PFSK-1 (cell line): ENCODE data around the gene SERTM1.

ENCODE experiments used
- POLR2AphosphoS5 ChIP-seq: IDR thresholded peaks from 2 replicates; pipeline ENCODE4 v1.6.1; 2012; ENCODE audit warnings: low read depth, mild to moderate bottlenecking, control low read depth, low read length, moderate library complexity
- SIN3A ChIP-seq: IDR thresholded peaks from 2 replicates; pipeline ENCODE4 v1.6.1; 2012; ENCODE audit warnings: mild to moderate bottlenecking, low read length, moderate library complexity, borderline replicate concordance; ENCODE audit not compliant: insufficient read depth
- TF ChIP-seq, protein P1 (sequence below), 2 experiments: IDR thresholded peaks; 2 replicates each; pipeline versions ENCODE4 v1.6.1 to v1.8.0; 2011 to 2012; ENCODE audit warnings: low read depth in 2 of 2, low read length in 2 of 2, control low read depth in 1 of 2, inconsistent platforms in 1 of 2, mild to moderate bottlenecking in 1 of 2, moderate library complexity in 1 of 2; ENCODE audit not compliant: insufficient read depth in 1 of 2

DNA sequence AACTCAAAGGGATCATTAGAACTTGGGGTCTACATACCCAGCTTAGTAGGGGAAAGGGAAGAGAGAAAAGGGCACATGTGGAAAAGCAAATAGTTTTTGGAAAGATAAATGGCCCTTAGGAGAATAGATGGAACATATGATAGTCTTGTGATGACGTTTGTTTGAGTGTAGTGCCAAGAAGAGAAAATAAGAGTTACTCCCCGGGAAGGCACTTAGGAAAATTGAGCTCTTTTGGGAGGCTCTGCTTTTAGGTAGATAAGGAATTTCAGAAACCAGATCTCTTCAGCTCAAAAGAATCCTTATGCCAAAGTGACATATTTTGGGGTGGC is 44.8 kb upstream of the SERTM1 start:
- TF ChIP-seq POLR2AphosphoS5 (no peak), SIN3A (no peak)
- TF ChIP-seq, protein P1, sequence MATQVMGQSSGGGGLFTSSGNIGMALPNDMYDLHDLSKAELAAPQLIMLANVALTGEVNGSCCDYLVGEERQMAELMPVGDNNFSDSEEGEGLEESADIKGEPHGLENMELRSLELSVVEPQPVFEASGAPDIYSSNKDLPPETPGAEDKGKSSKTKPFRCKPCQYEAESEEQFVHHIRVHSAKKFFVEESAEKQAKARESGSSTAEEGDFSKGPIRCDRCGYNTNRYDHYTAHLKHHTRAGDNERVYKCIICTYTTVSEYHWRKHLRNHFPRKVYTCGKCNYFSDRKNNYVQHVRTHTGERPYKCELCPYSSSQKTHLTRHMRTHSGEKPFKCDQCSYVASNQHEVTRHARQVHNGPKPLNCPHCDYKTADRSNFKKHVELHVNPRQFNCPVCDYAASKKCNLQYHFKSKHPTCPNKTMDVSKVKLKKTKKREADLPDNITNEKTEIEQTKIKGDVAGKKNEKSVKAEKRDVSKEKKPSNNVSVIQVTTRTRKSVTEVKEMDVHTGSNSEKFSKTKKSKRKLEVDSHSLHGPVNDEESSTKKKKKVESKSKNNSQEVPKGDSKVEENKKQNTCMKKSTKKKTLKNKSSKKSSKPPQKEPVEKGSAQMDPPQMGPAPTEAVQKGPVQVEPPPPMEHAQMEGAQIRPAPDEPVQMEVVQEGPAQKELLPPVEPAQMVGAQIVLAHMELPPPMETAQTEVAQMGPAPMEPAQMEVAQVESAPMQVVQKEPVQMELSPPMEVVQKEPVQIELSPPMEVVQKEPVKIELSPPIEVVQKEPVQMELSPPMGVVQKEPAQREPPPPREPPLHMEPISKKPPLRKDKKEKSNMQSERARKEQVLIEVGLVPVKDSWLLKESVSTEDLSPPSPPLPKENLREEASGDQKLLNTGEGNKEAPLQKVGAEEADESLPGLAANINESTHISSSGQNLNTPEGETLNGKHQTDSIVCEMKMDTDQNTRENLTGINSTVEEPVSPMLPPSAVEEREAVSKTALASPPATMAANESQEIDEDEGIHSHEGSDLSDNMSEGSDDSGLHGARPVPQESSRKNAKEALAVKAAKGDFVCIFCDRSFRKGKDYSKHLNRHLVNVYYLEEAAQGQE (IDR thresholded peaks at IDR 0.05; ENCODE audit: insufficient read depth in 1 of 2, low read depth in 2 of 2, low read length in 2 of 2) = no peak
